Smooth muscle cell of the pulmonary artery (primary cell): ENCODE data around the gene UBL4B. TPM values are rescaled to one million over a fixed set of nuclear protein-coding genes. Genes with fewer than 3 reads are reported as not detected.

Experiments
- total RNA-seq: library from RNA; depleted of rRNA; stranded (reverse); fragments of >200 nt; gene quantifications from 2 replicates; pipeline ENCODE4 v1.2.3, GENCODE V29; 2014

Gene UBL4B, protein sequence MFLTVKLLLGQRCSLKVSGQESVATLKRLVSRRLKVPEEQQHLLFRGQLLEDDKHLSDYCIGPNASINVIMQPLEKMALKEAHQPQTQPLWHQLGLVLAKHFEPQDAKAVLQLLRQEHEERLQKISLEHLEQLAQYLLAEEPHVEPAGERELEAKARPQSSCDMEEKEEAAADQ
- total RNA-seq = not detected in 2 replicates

DNA sequence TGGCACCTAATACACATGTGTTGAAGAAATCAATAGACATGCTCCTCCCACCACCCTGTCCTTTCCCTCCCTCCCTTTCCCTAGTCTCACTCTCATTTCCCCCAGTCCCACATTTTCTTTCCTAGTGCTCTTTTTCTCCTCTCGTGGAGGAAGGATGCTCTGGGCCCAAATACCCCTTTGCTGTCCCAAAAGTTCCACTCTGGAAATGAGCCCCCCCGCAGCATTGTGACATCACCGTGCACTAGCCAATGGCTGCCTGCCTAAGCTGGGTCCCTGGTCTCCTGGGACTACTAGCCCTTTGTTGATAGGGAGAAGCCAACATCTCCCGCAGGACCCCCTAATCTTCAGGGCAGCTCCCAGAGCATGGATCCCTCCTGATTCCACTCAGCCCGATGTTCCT is at the start of gene UBL4B:
TSS of gene UBL4B (plus strand) at position 301 of the 400 bp plus-strand sequence. CDS start at position 393, 92 bp downstream.

DNA sequence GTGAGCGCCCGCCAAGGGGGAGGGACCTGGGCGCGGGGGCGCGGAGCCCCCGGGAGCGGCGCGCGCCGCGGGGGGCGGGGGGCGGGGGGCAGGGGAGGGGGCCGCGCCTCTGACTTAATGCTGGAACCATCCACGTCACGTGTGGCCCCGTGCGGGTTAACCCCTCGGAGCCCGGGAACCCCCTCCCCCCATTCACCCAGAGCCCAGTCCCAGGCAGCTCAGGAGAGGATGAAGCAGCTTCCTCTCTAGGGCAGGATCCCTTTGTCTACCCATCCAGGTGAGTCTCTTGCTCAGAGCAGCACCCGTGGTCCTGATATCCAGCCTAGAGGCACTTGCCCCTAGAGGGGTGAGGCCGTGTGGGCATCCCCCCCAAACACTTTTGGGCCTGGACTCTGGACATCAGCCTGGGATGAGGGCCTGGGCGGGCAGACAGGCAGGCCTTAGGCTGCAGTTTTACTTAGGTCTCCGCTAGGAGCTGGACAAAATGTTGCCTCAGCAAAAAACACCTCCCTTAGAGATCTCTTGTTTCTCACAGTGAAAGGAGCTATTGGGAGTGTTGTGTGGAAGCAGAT is 41.5 kb upstream of the UBL4B start, which contains the start of gene ALX3:
TSS of gene ALX3 (minus strand) at position 2 of the 572 bp plus-strand sequence. CDS start 60 bp downstream, outside the sequence.

DNA sequence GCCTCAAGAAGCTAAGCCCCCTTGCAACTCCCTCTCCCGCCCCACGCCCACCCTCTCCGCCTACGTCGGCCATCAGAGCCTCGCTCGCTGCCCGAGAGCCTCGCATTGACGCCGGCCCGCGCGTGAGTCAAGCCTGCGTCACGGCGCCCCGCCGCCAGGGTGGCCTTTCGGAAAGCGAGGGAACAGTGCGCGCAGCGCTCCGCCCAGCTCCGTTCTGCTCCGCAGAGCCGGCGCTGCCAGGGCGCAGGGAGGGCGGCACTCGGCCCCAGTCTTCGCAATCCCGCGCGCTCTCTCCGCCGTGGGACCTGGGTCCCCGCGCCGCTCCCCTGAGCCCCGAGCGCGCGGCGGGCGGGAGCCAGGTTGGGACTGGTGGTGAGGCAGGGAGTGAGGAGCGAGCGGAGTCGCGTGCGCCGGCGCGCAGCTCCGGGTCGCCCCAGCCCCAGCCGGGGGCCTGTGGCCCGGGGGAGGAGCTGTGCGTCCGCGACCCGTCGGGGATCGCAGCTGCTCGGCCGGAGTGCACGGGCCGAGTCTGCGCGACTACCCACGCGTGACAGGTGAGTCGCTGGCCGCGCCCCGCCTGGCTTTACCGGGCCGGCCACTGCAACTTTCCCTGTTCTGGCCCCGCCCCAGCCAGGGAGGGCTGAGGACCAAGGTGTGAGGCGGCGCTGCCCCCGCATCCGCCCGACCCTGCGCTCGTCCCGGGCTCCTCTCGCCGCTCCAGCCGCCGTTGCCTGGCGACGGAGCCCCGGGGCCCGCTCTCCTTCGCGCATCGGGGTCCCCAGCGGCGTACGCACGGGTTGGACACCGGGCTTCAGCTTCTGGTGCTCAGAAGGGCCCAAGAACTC is 38.3 kb downstream of the UBL4B start, which contains the start of gene SLC6A17:
TSS of gene SLC6A17 (plus strand) at position 165 of the 845 bp plus-strand sequence. CDS start 16,436 bp downstream, outside the sequence.

Other genes starting within 250 kb of the UBL4B start
- gene CSF1, start 201.6 kb upstream of the UBL4B start, total RNA-seq = 53.5 and 61.1 TPM in 2 replicates
- 83.2 and 91.9 TPM in 2 replicates for gene AHCYL1, start 127.7 kb upstream of the UBL4B start, total RNA-seq
- 48.3 and 58.8 TPM in 2 replicates for gene STRIP1, start 77.8 kb upstream of the UBL4B start, total RNA-seq
- not detected in 2 replicates for gene ALX3, start 41.8 kb upstream of the UBL4B start, total RNA-seq
- 0.33 and 0.79 TPM in 2 replicates for gene SLC6A17, start 38.1 kb downstream of the UBL4B start, total RNA-seq
- gene KCNC4, start 97.9 kb downstream of the UBL4B start, total RNA-seq = 4.7 and 26.8 TPM in 2 replicates
- 28.2 and 29.8 TPM in 2 replicates for gene RBM15, start 226.9 kb downstream of the UBL4B start, total RNA-seq